HG03565 (cell line): ENCODE measurements around the gene HTT.
"Not testable (repeated sequence)": the region's sequence is repeated elsewhere in the genome, so short reads cannot be mapped to it uniquely, and the experiment has no call there.

Experiments
- ATAC-seq: cut with Tn5 transposase; IDR thresholded peaks from one replicate; pipeline ENCODE4 v1.9.1; 2021; ENCODE audit warnings: mild to moderate bottlenecking, moderate library complexity; ENCODE audit not compliant: unreplicated experiment

HTT gene

DNA sequence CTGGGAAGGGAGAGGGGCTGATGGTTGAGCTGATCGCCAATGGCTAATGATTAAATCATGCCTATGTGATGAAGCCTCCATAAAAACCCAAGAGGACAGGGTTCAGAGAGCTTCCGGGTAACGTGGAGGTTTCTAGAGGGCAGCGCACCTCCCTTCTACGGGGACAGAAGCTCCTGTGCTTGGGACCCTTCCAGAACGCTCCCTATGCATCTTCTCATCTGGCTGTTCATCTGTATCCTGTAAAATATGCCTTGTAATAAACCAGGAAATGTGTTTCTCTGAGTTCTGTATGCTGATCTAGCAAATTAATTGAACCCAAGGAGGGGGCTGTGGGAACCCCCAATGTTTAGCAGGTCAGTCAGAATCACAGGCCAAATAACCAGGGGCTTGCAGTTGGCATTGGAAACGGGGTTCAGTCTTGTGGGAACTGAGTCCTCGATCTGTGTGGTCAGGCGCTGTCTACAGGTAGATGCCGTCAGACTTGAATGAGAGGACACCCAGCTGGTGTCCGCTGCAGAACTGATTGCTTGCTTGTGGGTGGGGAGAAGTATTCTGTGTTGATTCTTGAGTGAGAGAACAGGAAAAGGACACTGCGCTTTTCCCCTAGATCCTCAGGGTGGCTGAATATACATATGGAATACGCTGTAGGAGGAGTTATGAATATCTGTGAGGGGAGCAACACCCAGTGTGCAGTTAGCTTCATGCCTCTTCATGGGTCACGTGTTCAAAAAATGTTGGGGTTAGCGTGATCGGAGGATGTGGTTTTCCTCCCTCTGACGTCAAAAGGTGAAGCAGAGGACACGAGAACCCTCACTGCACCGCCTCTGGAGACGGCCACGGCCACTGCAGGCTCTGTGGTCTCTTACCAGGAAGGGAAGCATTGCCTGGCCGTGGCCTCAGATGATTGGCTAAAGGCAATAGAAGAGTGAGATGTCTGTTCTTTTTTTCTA, 29.3 kb upstream of the HTT start:
- no peak for ATAC-seq

DNA sequence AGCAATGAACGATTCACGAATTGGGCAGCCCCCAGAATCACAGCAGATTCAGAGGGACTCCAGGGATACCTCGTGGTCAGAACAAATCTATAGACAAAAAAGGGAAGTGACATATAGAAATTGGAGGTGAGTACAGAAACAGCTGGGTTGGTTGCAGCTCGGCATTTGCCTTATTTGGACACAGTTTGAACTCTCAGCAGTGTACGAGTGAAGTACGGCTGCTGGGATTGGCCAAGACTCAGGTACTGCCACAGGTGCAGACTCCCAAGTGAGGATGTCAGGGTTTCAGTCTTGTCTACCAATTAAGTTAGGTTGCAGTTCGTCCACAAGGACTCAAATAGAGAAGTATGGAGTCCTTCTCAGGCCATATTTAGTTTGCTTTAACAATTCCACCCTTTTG, 28.3 kb upstream of the HTT start:
- ATAC-seq: no peak

DNA sequence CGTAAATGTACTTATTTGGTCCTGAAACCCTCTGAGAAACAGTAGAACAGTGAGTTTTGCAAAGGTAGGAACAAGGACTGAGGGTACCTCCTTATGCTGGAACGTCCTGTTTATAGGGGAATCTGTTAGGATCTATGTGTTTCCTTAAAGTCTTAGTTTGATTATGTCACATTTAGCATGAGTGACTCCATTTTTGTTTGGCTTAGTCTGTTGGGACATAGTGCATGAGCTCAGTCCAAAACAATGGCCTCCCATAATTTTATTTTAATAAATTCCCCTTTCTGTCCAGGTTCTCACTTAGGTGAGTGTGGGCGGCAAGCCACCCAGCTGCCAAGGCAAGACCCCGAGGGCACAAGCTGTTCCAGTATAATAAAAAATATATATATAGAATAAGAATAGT, 27.9 kb upstream of the HTT start:
- no peak for ATAC-seq

DNA sequence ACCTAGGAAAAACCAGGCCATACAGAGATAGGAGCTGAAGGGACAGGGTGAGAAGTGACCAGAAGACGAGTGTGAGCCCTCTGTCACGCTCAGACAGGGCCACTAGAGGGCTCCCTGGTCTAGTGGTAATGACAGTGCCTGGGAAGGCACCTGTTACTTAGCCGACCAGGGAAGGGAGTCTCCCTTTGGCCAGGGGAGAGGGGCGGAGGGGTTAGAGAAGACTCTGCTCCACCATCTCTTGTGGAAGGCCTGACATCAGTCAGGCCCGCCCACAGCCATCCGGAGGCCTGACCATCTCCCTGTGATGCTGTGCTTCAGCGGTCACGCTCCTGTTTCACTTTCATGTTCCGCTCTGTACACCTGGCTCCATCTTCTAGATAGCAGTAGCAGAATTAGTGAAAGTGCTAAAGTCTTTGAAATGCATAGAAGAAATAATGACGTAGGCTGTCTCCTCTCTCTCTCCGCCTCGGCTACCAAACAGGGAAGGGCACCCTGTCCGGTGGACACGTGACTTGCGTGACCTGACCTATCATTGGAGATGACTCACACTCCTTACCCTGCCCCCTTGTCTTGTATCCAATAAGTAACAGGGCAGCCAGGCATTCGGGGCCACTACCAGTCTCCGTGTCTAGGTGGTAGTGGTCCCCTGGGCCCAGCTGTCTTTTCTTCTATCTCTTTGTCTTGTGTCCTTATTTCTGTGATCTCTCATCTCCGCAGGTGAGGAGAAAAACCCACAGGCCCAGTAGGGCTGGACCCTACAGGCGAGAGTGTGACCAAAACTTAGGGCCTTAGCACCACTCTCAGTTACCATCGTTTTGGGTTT, 26.8 kb upstream of the HTT start:
- ATAC-seq: peak; percentile 83

DNA sequence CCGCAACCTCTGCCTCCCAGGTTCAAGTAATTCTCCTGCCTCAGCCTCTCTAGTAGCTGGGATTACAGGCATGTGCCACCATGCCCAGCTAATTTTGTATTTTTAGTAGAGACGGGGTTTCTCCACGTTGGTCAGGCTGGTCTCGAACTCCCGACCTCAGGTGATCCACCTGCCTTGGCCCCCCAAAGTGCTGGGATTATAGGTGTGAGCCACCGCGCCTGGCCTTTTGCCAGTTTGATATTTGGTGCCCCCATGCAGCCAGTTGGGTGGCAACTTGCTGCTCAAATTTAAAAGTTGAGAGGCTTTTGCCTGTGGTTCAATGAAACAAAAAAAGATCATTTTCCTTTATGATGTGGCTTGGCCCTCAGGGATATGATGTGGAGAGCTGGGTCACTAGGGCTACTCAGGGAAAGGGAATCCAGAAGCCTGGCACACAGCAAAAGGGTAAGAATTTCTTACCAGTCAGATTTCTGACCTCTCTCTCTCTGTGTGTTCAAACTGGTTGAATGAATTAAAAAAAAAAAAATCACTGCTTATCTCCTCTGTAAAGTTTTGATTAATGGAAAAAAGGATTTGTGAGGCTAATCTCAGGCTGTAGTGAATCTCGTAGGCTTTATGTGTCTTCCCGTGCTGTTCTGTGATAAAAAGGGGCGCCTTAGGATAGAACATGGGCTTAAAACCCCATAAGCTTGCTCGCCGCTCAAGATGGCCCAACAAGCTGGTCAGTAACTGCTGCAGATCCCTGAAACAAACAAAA, 23.2 kb upstream of the HTT start:
- ATAC-seq: not testable (repeated sequence)

DNA sequence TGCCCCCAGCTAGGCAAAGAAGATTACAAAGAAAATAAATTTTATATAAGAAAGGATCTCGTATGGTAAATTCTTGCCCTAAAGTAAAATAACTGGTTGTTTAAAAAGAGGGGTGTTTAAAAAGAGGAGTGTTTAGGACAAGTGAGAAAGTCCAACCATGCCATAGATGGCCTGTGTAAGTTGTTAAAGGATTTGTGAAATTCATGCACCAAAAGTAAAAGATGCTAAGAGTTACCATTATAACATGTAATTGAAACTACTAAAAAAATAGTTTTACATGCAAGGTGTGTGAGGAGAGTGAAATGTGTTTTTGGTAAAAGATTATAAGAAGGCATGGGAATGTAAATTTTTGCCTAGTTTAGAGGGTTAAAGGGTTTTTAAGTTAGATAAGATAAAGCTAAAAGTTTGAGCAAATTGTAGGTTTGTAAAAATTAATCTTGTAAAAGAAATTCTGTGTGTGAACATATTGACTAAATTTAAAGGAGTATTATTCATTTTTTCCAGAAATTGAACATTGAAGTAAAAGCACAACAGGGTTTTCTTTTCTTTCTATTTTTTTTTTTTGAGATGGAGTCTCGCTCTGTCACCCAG, 20.2 kb upstream of the HTT start:
- ATAC-seq: no peak

DNA sequence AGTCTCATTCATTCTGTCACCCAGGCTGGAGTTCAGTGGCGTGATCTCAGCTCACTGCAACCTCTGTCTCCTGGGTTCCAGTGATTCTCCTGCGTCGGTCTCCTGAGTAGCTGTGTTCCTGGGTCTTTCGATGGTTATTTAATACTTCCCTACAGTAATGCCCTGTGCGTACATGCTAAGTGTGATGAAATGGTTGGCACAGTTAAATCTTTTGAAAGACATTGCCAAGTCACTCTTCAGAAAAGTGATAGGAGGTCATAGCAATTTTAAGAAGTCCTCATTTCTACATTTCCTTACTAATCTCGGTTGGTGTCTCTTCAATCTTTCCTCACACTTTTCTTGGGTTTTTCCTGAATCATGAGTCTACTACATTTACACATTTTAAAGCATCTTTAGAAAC, 14.5 kb upstream of the HTT start:
- no peak for ATAC-seq

DNA sequence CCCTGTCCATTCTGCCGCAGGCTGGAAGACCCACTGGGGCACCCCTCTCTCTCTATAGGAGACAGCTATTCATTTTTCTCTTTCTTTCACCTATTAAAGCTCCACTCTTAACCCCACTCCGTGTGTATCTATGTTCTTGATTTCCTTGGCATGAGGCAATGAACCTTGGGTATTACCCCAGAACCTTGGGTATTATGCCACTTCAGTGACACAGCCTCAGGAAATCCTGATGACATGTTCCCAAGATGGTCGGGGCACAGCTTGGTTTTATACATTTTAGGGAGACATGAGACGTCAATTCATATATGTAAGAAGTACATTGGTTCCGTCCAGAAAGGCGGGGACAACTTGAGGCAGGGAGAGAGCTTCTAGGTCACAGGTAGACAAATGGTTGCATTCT, 13.5 kb upstream of the HTT start:
- no peak for ATAC-seq

DNA sequence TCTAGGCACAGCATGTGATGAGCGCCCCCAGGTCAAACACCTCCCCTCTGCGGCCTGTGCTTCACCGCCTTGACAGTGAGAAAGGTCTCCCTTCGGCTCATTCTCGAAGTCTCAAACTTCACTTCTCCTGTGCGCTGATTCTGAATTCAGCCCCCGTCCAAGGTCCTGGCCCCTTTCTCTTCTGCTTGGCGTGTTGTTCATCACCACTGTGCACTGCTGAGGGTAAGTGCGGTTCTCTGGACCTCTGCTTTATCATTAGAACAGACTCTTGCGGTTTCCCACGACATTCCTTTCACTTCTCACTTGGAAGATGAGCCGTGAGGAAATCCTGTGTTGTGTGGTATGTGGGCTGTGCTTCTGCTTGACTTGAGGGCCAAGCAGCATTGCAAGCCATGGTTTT, 12.0 kb upstream of the HTT start:
- no peak for ATAC-seq

DNA sequence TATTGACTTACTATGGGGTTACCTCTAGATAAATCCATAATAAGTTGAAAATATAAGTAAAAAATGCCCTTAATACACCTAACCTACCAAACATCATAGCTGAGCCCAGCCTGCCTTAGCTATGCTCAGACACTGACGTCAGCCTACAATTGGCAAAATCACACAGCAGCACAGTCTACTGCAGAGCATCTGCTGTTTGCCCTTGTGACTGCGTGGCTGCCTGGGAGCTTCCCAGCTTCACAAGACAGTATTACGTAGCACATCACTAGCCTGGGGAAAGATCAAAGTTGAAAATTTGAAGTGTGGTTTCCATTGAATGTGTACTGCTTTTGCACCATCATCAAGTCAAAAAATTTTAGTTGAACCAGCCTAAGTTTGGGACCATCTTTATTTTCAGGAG, 8.9 kb upstream of the HTT start:
- ATAC-seq: no peak

DNA sequence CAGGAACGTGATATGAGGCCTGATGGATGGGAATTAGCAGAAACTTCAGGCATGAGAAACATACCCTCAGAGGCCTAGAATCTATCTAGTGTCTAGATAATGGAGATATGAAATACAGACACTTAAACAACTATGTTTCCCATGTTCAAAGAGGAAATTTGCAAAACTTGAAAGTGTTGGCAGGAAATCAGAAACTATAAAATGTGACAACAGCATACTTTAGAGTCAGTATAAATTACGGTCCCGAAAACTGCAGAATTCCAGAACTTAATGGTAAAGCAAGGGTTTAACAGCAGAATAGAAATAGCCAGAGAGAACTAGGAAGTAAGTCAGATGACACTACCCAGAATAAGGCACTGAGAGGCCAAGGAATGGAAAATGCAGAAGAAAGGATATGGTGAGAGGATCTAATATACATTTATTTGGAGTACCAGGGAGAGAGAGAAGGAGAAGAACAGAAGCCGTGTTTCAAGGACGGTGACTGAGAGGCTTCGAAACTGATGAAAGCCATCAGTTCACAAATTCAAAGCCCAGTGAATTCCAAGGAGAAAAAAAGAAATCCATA, 7.6 kb upstream of the HTT start:
- ATAC-seq: no peak

DNA sequence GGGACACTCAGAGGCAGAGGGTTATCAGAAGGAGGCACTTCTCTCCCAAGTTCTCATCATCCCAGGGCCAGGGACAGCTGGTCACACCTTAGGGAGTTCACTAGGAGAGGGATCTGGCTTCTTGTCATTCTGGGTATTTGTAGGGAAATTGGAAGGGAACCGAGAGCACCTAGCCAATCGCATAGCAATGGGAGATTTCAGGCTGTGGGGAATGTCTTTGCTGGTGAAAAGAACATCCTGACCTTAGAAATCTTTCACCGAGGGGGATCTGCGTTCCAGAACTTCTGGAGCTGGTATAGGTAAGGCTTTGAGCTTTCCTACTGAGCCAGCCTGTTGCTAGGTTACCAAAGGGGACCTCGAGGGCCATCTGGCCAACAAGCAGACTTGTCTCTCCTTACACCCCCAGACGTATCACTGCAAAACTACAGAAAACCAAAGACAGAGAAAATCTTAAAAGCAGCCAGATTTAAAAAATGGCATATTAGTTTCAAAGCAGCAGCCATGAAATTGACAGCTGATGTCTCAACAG, 6.9 kb upstream of the HTT start:
- ATAC-seq: no peak

DNA sequence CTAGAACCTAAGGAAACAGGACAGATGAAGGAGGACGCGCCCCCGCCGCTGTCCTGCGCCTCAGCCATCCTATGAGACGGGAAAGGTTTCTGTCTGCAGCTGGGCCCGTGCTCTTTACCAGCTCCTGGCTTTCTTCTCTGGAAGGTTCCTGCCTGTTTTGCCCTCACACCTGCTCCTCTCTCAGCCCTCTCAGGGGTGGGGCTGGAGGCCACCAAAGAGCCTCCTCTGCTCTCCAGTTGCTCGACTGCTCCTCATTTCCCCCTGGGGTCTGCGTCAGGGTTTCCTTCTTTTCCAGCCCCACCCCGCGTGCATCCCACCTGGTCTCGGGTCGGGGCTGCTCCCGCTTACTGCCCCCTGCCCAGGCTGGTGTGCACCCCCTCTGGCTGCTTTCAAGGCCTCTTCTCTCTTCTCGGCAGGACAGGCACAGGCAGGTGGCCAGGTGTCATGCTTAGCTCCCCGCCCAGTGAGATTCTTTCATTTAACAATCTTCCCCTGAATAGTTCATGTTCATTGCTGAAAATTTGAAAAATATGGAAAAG, 4.8 kb upstream of the HTT start:
- ATAC-seq: no peak

DNA sequence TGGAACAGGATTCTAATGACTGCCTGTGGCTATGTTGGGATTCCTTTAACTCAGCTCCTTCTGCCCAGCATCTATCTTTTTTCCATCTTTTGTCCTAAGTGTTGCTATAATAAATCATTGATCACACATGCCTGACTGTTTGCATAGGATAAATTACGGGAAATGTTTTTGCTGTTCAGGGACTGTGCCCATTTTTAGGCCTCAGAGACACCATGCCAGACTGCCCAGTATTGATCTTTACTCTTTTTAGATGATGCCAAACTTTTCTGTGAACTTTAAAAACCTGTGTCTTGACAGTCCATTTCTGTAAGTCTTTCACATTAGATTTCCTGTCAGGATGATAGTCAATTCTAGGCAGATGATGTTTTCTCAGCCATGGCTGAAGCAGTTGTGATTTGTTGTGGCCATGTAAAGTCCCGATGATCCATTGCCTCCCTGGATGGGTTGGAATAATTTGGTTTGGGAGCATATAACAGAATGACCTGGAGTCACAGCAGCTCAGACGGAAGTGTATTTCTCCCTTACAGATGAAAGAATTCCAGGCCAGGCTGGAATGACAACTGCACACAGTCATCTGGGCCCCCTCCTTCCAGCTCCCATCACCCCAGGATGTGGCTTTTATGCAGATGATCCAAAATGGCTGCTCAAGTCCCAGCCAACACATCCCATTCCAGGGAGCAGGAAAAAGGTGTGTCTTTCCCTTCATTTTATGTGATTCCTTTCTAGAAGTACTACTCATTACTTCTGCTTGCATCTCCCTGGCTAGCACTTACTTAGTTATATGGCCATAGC, 3.6 kb upstream of the HTT start:
- ATAC-seq: no peak

DNA sequence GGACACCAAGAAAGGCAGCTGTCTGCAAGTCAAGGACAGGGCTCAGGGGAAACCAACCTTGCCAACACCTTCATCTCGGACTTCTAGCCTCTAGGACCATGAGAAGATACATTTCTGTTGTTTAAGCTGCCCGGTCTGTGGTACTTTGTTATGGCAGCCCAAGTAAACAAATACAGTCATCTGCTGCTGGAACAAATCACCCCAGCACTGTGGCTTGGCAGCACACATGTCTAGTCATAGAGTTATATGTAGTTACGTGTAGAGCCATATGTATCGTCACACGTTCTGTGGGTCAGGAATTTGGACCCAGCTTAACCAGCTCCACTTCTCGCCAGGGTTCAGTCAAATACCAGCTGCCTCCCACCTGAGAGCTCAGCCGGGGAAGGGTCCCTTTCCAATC, 2.7 kb upstream of the HTT start:
- ATAC-seq: no peak

DNA sequence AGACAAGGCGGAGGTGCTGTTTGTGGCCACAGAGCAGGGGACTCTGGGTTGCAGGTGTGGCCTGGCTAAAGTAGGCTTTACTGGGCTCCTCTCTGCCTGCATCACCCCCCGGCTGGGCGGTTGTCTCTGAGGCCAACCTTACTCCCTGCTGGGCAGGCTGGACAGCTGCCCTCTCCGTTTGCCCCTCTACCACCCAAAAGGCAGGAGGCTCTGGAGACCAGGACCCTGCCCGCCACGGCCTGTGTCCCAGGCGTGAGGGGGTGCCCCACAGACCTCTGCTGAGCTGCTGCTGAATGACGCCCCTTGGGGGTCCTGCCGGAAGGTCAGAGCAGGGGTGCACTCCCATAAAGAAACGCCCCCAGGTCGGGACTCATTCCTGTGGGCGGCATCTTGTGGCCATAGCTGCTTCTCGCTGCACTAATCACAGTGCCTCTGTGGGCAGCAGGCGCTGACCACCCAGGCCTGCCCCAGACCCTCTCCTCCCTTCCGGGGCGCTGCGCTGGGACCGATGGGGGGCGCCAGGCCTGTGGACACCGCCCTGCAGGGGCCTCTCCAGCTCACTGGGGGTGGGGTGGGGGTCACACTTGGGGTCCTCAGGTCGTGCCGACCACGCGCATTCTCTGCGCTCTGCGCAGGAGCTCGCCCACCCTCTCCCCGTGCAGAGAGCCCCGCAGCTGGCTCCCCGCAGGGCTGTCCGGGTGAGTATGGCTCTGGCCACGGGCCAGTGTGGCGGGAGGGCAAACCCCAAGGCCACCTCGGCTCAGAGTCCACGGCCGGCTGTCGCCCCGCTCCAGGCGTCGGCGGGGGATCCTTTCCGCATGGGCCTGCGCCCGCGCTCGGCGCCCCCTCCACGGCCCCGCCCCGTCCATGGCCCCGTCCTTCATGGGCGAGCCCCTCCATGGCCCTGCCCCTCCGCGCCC, 1.1 kb upstream of the HTT start:
- ATAC-seq: peak; percentile 2

DNA sequence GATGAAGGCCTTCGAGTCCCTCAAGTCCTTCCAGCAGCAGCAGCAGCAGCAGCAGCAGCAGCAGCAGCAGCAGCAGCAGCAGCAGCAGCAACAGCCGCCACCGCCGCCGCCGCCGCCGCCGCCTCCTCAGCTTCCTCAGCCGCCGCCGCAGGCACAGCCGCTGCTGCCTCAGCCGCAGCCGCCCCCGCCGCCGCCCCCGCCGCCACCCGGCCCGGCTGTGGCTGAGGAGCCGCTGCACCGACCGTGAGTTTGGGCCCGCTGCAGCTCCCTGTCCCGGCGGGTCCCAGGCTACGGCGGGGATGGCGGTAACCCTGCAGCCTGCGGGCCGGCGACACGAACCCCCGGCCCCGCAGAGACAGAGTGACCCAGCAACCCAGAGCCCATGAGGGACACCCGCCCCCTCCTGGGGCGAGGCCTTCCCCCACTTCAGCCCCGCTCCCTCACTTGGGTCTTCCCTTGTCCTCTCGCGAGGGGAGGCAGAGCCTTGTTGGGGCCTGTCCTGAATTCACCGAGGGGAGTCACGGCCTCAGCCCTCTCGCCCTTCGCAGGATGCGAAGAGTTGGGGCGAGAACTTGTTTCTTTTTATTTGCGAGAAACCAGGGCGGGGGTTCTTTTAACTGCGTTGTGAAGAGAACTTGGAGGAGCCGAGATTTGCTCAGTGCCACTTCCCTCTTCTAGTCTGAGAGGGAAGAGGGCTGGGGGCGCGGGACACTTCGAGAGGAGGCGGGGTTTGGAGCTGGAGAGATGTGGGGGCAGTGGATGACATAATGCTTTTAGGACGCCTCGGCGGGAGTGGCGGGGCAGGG, 568 bp downstream of the HTT start:
- ATAC-seq: no peak

DNA sequence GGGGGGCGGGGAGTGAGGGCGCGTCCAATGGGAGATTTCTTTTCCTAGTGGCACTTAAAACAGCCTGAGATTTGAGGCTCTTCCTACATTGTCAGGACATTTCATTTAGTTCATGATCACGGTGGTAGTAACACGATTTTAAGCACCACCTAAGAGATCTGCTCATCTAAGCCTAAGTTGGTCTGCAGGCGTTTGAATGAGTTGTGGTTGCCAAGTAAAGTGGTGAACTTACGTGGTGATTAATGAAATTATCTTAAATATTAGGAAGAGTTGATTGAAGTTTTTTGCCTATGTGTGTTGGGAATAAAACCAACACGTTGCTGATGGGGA, 1.1 kb downstream of the HTT start:
- ATAC-seq: no peak
